Measurements from ENCODE around the gene LGALS7B.

LGALS7B gene

GRCh38 chr19:38741670-38742069, 47.3 kb upstream of the LGALS7B start:
- TF ChIP-seq CTCF (IDR thresholded peaks at IDR 0.05; ENCODE audit: poor library complexity, severe bottlenecking) = no peak
- Histone ChIP-seq H3K4me1 (ENCODE audit: insufficient read depth, poor library complexity, severe bottlenecking) (no peaks in the 10 kb centered on the region), H3K27ac (ENCODE audit: poor library complexity, severe bottlenecking) (no peak overlapping the region), H3K27me3 (ENCODE audit: insufficient read depth, poor library complexity, severe bottlenecking) (no peaks in the 10 kb centered on the region), H3K9me3 (ENCODE audit: severe bottlenecking) (no peaks in the 10 kb centered on the region), H3K4me3 (ENCODE audit: severe bottlenecking) (no peak overlapping the region), H3K36me3 (ENCODE audit: low read depth) (no peaks in the 10 kb centered on the region)
- DNase-seq (ENCODE audit: low spot score) (no peak), ATAC-seq (ENCODE audit: low read depth) (no peak)

- DNase-seq (ENCODE audit: low spot score) (no peak), ATAC-seq (ENCODE audit: low read depth) (no peak)
- Histone ChIP-seq H3K27me3 (ENCODE audit: insufficient read depth, poor library complexity, severe bottlenecking) (no peaks in the 10 kb centered on the region), H3K4me1 (ENCODE audit: insufficient read depth, poor library complexity, severe bottlenecking) (no peaks in the 10 kb centered on the region), H3K27ac (ENCODE audit: poor library complexity, severe bottlenecking) (no peak overlapping the region), H3K4me3 (ENCODE audit: severe bottlenecking) (no peak overlapping the region), H3K9me3 (ENCODE audit: severe bottlenecking) (no peaks in the 10 kb centered on the region), H3K36me3 (ENCODE audit: low read depth) (no peaks in the 10 kb centered on the region)
- no peak for TF ChIP-seq CTCF (IDR thresholded peaks at IDR 0.05; ENCODE audit: poor library complexity, severe bottlenecking)
Observed at GRCh38 chr19:38742296-38742695, 46.7 kb upstream of the LGALS7B start.

- no peak for ATAC-seq (ENCODE audit: low read depth)
- Histone ChIP-seq H3K36me3 (ENCODE audit: low read depth) (no peaks in the 10 kb centered on the region), H3K27me3 (ENCODE audit: insufficient read depth, poor library complexity, severe bottlenecking) (no peaks in the 10 kb centered on the region), H3K4me3 (ENCODE audit: severe bottlenecking) (no peak overlapping the region), H3K9me3 (ENCODE audit: severe bottlenecking) (no peaks in the 10 kb centered on the region), H3K27ac (ENCODE audit: poor library complexity, severe bottlenecking) (no peak overlapping the region), H3K4me1 (ENCODE audit: insufficient read depth, poor library complexity, severe bottlenecking) (no peaks in the 10 kb centered on the region)
- DNase-seq (ENCODE audit: low spot score) = no peak
- TF ChIP-seq CTCF (IDR thresholded peaks at IDR 0.05; ENCODE audit: poor library complexity, severe bottlenecking) = no peak
Observed at GRCh38 chr19:38742906-38743305, 46.1 kb upstream of the LGALS7B start.

GRCh38 chr19:38743394-38744297, 45.4 kb upstream of the LGALS7B start:
- no peaks in the 10 kb centered on the region for H3K4me1 ChIP-seq (ENCODE audit: insufficient read depth, poor library complexity, severe bottlenecking)
- H3K4me3 ChIP-seq (ENCODE audit: severe bottlenecking) = no peak overlapping the region
- DNase-seq (ENCODE audit: low spot score) (no peak), ATAC-seq (ENCODE audit: low read depth) (no peak)
- no peak for TF ChIP-seq CTCF (IDR thresholded peaks at IDR 0.05; ENCODE audit: poor library complexity, severe bottlenecking)
- no peaks in the 10 kb centered on the region for H3K27me3 ChIP-seq (ENCODE audit: insufficient read depth, poor library complexity, severe bottlenecking)
- H3K9me3 ChIP-seq (ENCODE audit: severe bottlenecking) = no peaks in the 10 kb centered on the region
- H3K36me3 ChIP-seq (ENCODE audit: low read depth) = no peaks in the 10 kb centered on the region
- H3K27ac ChIP-seq (ENCODE audit: poor library complexity, severe bottlenecking) = no peak overlapping the region

- H3K36me3 ChIP-seq (ENCODE audit: low read depth) = no peaks in the 10 kb centered on the region
- no peak within 1 kb of the TSS for H3K27ac ChIP-seq (ENCODE audit: poor library complexity, severe bottlenecking)
- H3K4me3 ChIP-seq (ENCODE audit: severe bottlenecking) = no peak within 1 kb of the TSS
- H3K9me3 ChIP-seq (ENCODE audit: severe bottlenecking) = no peaks in the 10 kb centered on the region
- no peak for TF ChIP-seq CTCF (IDR thresholded peaks at IDR 0.05; ENCODE audit: poor library complexity, severe bottlenecking)
- DNase-seq (ENCODE audit: low spot score) = no peak
- no peaks in the 10 kb centered on the region for H3K27me3 ChIP-seq (ENCODE audit: insufficient read depth, poor library complexity, severe bottlenecking)
- H3K4me1 ChIP-seq (ENCODE audit: insufficient read depth, poor library complexity, severe bottlenecking) = no peaks in the 10 kb centered on the region
- ATAC-seq (ENCODE audit: low read depth) = no peak
Observed at GRCh38 chr19:38744298-38744681, 44.7 kb upstream of the LGALS7B start, which contains the start of gene CAPN12. CAPN12 (minus strand) TSS chr19:38744474; CDS start chr19:38744165, 309 bp downstream.
